ENCODE results near the gene WDR88.
A peak's percentile ranks its signal among the peaks of the same experiment; 100 is the strongest.
"Not testable (repeated sequence)": the region's sequence is repeated elsewhere in the genome, so short reads cannot be mapped to it uniquely, and the experiment has no call there.

The WDR88 gene

DNA sequence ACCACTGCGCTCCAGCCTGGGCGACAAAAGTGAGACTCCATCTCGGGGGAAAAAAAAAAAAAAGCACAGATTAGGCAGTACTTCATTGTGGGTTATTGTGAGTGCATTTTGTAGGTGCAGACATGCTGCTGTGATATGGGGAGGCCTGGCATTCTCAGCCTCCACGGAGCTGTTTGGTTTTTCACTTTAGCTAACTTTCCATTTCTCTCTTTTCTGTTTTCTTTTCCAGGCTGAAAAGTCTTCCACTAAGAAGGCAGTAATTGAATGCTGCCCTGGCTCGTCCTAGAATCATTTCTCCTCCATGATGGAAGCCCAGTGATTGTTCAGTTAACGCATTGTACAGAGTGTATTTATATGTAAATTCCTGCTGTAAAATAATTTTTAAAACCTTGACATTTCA is 2.0 kb upstream of the WDR88 start:
- DNase-seq, result no peak

GRCh38 chr19:33130433-33130832 is 1.5 kb upstream of the WDR88 start:
- DNase-seq, result no peak

DNA sequence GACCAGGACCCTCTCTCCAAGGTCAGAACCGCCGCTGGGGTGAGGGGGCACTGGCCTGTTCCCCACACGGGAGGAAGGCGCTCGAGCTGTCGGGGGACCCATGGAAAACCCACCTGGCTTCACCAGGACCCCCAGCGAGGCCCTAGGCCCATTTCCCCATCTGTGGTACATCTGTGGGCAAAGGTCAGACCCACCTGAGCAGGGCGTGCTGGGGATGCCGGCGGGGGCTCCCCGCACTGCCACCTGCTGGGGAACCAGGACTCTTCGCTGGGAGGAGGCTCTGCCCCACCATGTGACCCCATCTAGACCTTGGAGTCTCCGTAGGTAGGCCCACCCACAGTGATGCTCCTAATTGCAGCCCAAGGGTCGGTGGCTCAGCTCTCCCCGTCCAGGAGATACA is 511 bp downstream of the WDR88 start:
- no peak for DNase-seq

DNA sequence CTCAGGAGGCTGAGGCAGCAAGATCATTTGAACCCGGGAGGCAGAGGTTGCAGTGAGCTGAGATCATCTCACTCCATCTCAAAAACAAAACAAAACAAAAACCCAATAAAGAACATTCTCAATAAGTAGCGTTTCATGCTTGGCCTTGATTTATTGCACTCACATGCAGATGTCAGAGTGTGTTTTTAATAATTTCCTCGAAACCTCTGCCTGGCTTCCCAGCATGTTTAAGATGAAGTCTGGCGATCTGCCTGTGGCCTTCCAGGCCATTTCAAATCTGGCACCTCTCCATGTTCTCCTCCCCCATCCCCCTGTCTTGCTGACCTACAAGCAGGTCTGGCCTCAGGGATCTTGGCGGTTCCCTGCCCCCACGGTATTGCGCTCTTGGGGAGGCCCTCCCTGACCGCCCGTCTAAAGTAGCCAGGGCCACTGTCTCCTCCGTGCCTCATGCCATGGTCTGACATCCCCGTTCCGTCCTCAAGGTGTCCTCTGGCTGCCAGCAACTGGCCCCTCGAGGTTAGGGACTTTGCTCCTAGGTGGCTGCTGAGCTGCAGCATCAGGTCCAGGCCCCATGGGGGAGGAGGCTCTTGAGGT is 1.6 kb downstream of the WDR88 start:
- no peak for DNase-seq

DNA sequence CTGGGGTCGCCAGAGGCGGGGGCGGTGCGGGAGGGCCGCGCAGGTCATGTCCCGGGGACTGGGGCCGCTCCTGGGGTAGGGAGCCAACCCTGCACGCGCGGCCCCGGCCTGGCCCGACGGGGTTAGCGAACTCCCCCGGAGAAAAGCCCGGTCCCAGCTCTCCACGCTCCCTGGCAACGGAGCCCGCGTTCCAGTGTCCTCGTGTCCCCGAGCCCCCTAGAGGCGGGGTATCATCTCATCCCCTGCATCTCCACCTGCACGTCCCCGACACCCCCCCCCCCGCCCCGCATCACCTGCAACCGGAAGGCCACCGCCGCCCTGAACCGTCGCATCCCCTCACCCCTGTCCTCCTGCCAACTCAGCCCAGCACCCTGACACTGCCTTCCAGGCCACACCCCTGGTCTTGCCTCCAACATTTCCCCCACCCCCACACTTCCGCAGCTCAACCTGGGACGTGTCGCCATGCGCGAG is 2.7 kb downstream of the WDR88 start:
- no peak for DNase-seq

- DNase-seq, result no peak
These were observed 7.3 kb downstream of the WDR88 start for GRCh38 chr19:33139165-33139564.

DNA sequence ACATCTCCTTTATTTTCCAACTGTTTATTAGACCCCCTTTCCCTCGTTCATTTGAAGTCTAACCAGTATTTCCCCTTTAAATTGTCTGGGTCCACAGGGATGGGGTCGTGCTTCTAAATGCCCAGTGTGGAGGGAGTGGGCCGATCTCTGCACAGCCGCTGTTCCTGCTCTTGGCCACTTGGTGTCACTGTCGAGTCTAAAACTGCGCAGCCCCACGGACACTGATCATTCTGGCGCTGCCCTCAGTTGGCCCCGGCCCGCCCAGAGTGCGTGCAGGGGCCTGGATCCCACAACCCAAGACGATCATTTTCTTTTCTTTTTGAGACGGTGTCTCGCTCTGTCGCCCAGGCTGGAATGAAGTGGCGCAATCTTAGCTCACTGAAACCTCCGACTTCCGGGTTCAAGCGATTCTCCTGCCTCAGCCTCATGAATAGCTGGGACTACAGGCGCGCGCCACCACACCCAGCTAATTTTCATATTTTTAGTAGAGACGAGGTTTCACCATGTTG is 12.0 kb downstream of the WDR88 start:
- DNase-seq, result peak in 48 of 58 donors; percentile 5 to 64 (median 23)

GRCh38 chr19:33146209-33146608 is 14.3 kb downstream of the WDR88 start:
- DNase-seq, result no peak

DNA sequence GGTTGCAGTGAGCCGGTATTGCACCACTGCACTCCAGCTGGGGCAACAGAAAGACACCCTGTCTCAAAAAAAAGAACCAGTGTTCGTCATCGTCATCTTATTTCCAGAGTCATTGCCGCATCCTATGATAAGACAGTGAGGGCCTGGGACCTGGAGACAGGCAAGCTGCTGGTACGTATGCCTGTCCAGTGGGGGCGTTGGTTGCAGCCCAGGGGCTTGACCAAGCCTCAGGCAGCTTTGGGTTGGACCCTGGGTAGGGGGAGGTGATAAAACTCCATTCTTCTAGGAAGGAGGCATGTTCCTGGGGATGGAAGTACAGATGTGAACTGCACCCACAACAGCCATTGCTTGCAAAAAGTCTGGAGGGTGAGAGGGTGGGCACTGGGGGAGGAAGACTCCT is 15.6 kb downstream of the WDR88 start:
- DNase-seq, result no peak

GRCh38 chr19:33150852-33151518 is 19.1 kb downstream of the WDR88 start:
- no peak for DNase-seq

- no peak for DNase-seq
These were observed 20.3 kb downstream of the WDR88 start for GRCh38 chr19:33152176-33152575.

GRCh38 chr19:33152625-33153024 is 20.7 kb downstream of the WDR88 start:
- not testable (repeated sequence) for DNase-seq

GRCh38 chr19:33154313-33154712 is 22.4 kb downstream of the WDR88 start:
- not testable (repeated sequence) for DNase-seq

DNA sequence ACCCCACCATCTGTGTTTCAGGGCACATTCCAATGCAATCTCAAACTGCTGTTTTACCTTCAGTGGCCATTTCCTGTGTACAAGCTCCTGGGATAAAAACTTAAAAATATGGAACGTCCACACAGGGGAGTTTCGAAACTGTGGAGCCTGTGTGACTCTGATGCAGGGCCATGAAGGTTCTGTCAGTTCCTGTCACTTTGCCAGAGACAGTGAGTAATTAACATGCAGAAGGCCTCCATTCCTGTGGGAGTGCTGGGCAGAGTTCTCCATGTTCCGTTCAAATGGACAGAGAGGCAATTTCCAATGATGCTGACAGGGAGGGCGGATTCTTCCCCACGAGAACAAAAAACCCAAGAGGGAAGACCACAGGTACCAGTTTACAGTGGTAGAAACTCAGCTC is 24.4 kb downstream of the WDR88 start:
- no peak for DNase-seq

GRCh38 chr19:33157906-33158305 is 26.0 kb downstream of the WDR88 start:
- no peak for DNase-seq

- no peak for DNase-seq
These were observed 26.5 kb downstream of the WDR88 start for GRCh38 chr19:33158365-33158764.

DNA sequence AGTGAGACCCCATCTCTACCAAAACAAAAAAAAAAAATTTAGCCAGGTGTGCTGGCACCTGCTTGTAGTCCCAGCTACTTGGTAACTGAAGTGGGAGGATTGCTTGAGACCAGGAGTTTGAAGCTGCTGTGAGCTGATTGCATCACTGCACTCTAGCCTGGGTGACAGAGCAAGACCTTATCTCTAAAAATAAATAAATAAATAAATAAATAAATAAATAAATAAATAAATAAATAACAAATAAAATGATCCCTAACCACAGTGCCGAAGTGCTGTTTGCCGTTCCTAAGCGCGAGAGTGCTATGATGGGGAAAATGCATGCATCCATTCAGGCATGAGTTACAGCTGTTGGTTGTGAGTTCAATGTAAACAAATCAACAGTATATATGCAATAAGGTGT is 27.2 kb downstream of the WDR88 start:
- no peak for DNase-seq

DNA sequence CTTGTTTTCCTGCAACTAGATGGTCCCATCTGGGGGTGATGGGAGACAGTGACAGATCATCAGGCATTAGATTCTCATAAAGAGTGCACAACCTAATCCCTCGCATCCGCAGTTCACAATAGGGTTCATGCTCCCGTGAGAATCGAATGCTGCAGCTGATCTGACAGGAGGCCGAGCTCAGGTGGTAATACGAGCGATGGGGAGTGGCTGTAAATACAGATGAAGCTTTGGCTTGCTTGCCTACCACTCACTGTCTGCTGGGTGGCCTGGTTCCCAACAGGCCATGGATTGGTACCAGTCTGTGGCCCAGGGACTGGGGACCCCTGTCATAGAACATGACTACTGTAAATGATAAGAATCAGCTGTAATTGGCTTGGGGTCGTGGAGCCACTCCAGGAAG is 28.0 kb downstream of the WDR88 start:
- DNase-seq, result no peak

- DNase-seq, result no peak
These were observed 29.3 kb downstream of the WDR88 start for GRCh38 chr19:33161201-33161600.

DNA sequence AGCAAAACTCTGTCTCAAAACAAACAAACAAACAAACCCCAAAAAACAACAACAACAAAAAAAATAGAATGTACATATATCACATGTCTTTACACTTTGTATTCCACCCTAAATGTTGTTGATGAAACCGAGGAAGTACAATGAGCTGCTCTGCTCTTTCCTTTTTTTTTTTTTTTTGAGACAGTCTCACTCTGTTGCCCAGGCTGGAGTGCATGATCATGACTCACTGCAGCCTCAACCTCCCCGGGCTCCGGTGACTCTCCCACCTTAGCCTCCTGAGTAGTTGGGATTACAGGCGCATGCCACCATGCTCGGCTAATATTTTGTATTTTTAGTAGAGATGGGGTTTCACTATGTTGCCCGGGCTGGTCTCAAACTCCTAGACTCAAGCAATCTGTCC is 31.6 kb downstream of the WDR88 start:
- no peak for DNase-seq

GRCh38 chr19:33166037-33166436 is 34.1 kb downstream of the WDR88 start:
- DNase-seq, result not testable (repeated sequence)

DNA sequence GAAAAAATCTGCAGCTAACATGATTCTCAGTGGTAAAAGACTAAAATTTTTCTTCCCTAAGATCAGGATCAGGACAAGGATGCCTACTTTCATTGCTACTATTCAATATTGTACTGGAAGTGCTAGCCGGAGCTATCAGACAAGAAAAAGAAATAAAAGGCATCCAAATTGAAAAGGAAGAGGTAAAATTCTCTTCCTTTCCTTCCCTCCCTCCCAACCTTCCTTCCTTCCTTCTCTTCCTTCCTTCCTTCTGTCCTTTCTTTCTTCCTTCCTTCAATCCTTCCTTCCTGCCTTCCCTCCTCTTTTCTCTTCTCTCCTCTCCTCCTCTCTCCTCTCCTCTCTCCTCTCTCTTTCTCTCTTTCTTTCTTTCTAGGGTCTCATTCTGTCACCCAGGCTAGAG is 35.5 kb downstream of the WDR88 start:
- DNase-seq, result no peak

GRCh38 chr19:33168528-33168927 is 36.6 kb downstream of the WDR88 start:
- DNase-seq, result no peak

All from anterior cingulate cortex (tissue), 58 donors.